ENCODE data around the gene ERI2.

DNA sequence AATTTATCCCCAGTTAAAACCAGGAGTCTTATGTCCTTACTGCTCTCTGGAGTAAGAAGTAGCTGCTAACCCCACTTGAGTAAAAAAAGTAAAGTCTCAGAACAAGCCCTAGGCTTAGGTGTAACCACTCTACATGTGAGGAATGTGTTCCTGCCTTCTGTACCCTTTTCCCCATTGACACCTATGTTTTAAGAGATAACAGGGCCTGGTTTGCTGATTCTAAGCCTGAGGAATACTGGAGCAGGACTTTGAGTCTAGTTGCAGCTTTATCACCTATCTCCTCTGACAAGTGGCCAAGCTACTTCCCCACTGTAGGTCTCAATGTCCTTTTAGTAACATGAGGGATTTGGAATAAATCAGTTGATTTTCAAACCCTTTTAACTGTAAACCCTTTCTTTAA lies 40.3 kb upstream of the ERI2 start:
- TF ChIP-seq, protein P1, sequence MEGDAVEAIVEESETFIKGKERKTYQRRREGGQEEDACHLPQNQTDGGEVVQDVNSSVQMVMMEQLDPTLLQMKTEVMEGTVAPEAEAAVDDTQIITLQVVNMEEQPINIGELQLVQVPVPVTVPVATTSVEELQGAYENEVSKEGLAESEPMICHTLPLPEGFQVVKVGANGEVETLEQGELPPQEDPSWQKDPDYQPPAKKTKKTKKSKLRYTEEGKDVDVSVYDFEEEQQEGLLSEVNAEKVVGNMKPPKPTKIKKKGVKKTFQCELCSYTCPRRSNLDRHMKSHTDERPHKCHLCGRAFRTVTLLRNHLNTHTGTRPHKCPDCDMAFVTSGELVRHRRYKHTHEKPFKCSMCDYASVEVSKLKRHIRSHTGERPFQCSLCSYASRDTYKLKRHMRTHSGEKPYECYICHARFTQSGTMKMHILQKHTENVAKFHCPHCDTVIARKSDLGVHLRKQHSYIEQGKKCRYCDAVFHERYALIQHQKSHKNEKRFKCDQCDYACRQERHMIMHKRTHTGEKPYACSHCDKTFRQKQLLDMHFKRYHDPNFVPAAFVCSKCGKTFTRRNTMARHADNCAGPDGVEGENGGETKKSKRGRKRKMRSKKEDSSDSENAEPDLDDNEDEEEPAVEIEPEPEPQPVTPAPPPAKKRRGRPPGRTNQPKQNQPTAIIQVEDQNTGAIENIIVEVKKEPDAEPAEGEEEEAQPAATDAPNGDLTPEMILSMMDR (IDR thresholded peaks at IDR 0.05), result no peak
- TF ChIP-seq EP300 (IDR thresholded peaks at IDR 0.05), result no peak
